Natural killer cell (primary cell): ENCODE measurements around the gene SLC22A17. TPM values are rescaled to one million over a fixed set of nuclear protein-coding genes. Genes with fewer than 3 reads are reported as not detected.

Experiments used
- ATAC-seq, 3 donors: fragments of 150-1000 bp in 2 of 3; fragments of 200-7000 bp in 1 of 3; cut with Tn5 transposase; 1 replicate in 1 of 3; 2 replicates in 2 of 3; pipeline ENCODE4 v1.10.0; 2021; ENCODE audit warnings: mild to moderate bottlenecking in 2 of 3, moderate library complexity in 2 of 3
- DNase-seq, 2 donors: peaks; one replicate each; pipeline versions ENCODE4 v3.0.0 to v3.0.0-alpha.2; 2013 to 2021; ENCODE audit warnings: mixed read lengths in 1 of 2
- H3K27ac ChIP-seq: one replicate; pipeline ENCODE4 v1.5.1; 2013; ENCODE audit warnings: mild to moderate bottlenecking, low read length
- H3K27me3 ChIP-seq: one replicate; pipeline ENCODE4 v1.6.1; 2013; ENCODE audit warnings: low read length; ENCODE audit not compliant: control insufficient read depth, insufficient read depth
- H3K36me3 ChIP-seq: one replicate; pipeline ENCODE4 v1.6.1; 2013; ENCODE audit warnings: low read length; ENCODE audit not compliant: control insufficient read depth, insufficient read depth
- H3K4me1 ChIP-seq: one replicate; pipeline ENCODE4 v1.6.1; 2013; ENCODE audit warnings: low read length; ENCODE audit not compliant: control insufficient read depth, insufficient read depth
- H3K4me3 ChIP-seq: one replicate; pipeline ENCODE4 v1.5.1; 2013; ENCODE audit warnings: low read length
- H3K9me3 ChIP-seq: one replicate; pipeline ENCODE4 v1.6.1; 2013; ENCODE audit warnings: low read length; ENCODE audit not compliant: control insufficient read depth, insufficient read depth
- H3K27ac Mint-ChIP-seq, 2 donors: one replicate each; pipeline ENCODE4 v1.8.0; 2022; ENCODE audit warnings: mild to moderate bottlenecking in 2 of 2, mixed read lengths in 2 of 2, moderate library complexity in 1 of 2
- H3K27me3 Mint-ChIP-seq, 2 donors: one replicate each; pipeline ENCODE4 v1.8.0; 2022; ENCODE audit warnings: low read depth in 2 of 2, mixed read lengths in 2 of 2
- H3K36me3 Mint-ChIP-seq: one replicate; pipeline ENCODE4 v1.8.0; 2022; ENCODE audit warnings: mixed read lengths
- H3K4me1 Mint-ChIP-seq, 2 donors: one replicate each; pipeline ENCODE4 v1.8.0; 2022; ENCODE audit warnings: mixed read lengths in 2 of 2
- H3K4me3 Mint-ChIP-seq: one replicate; pipeline ENCODE4 v1.8.0; 2022; ENCODE audit warnings: mild to moderate bottlenecking, moderate library complexity, mixed read lengths
- H3K9me3 Mint-ChIP-seq, 2 donors: one replicate each; pipeline ENCODE4 v1.8.0; 2022; ENCODE audit warnings: mixed read lengths in 2 of 2
- CTCF ChIP-seq: fragments of 200-600 bp; IDR thresholded peaks from one replicate; pipeline ENCODE4 v1.8.0; 2022; ENCODE audit warnings: antibody characterized with exemption
- WGBS: methylation state at CpG from one replicate; pipeline ENCODE4 v1.1.7; 2013; ENCODE audit warnings: missing lambda C conversion rate; ENCODE audit not compliant: insufficient coverage; 5-methylcytosine and 5-hydroxymethylcytosine counted together
- intact Hi-C: fragments of 100-400 bp; cut with micrococcal nuclease; formaldehyde crosslinking; loops from one replicate; pipeline ENCODE4 v1.14.2; 2022
- total RNA-seq, 4 donors: library from RNA; stranded (reverse); fragments of 120-200 nt in 1 of 4; gene quantifications; one replicate each; pipeline versions ENCODE4 v1.2.3 to v1.2.4, GENCODE V29; 2013 to 2022

SLC22A17 gene
- total RNA-seq, 3 donors from 2014 or later (not counting 1 experiment from before 2014, with no cell fraction given): 0.28 to 1.00 TPM; not detected in 1

GRCh38 chr14:23351681-23352505 is 794 bp downstream of the SLC22A17 start:
- Mint-ChIP-seq H3K27ac (no peak overlapping the region), H3K27me3 (peaks cover 47 to 57% of the 10 kb centered on the region in 2 donors)

DNA sequence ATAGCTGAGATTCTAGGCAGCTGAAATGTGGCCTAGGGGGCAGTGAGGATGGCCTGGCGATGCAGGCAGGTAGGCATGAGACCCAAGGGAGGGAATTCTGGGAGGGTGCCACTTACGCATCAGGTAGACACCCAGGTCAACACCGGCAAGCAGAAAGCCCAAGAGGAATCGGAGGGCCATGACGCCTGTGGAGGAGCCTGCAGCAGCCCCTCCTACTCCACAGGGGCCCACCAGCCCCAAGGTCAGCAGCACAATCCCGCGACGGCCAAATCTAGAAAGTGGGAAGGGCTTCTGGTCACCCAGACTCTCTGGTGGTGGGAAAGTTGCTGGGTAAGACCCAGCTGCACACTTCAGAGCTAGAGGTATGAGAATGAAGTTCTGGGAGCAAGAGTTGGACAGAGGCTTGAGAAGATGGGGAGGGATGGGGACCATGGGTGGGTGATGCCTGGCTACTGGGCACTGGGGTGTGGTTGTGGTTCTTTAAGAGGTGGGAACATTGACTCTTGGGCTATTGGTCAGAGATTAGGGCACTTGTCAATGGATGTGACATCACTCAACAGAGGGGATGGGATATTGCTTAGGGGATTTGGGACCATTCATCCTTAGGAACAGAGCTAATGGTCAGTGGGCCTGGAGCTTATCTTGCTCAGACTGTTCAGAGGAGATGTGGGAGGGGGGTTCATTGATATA is 3.4 kb downstream of the SLC22A17 start:
- H3K27ac Mint-ChIP-seq: no peak overlapping the region
- H3K9me3 ChIP-seq: no peaks in the 10 kb centered on the region
- H3K4me3 ChIP-seq: no peak overlapping the region
- ATAC-seq (no peak), DNase-seq (no peak)
- H3K36me3 ChIP-seq: no peaks in the 10 kb centered on the region
- H3K4me3 Mint-ChIP-seq: no peak overlapping the region
- peaks cover 12% of the 10 kb centered on the region for H3K4me1 ChIP-seq
- 94% methylated on average over 8 of the region's 8 CpGs for WGBS
- TF ChIP-seq CTCF: no peak
- H3K36me3 Mint-ChIP-seq: no peaks in the 10 kb centered on the region
- peaks cover 42 to 44% of the 10 kb centered on the region in 2 donors for H3K27me3 Mint-ChIP-seq
- peaks cover 20% of the 10 kb centered on the region for H3K27me3 ChIP-seq
- intact Hi-C loops: no loop called here
- no peak overlapping the region for H3K27ac ChIP-seq
- peaks cover 7 to 14% of the 10 kb centered on the region in 2 donors for H3K4me1 Mint-ChIP-seq
- no peaks in the 10 kb centered on the region for H3K9me3 Mint-ChIP-seq

More at GRCh38 chr14:23351681-23352505, 794 bp downstream of the SLC22A17 start:
- peak in 1 of 2 donors; percentile 15 for DNase-seq
- H3K9me3 Mint-ChIP-seq: no peaks in the 10 kb centered on the region
- Histone ChIP-seq H3K9me3 (no peaks in the 10 kb centered on the region), H3K4me3 (no peak overlapping the region), H3K27ac (no peak overlapping the region), H3K4me1 (peaks cover 12% of the 10 kb centered on the region), H3K27me3 (peaks cover 22% of the 10 kb centered on the region), H3K36me3 (no peaks in the 10 kb centered on the region)
- ATAC-seq: peak in 1 of 3 donors; percentile 28
- H3K4me3 Mint-ChIP-seq: peak overlapping the region; percentile 56
- no peak for TF ChIP-seq CTCF
- peaks cover 7 to 14% of the 10 kb centered on the region in 2 donors for H3K4me1 Mint-ChIP-seq
- 17% methylated on average over 61 of the region's 61 CpGs for WGBS
- H3K36me3 Mint-ChIP-seq: no peaks in the 10 kb centered on the region
- intact Hi-C loops: no loop called here

DNA sequence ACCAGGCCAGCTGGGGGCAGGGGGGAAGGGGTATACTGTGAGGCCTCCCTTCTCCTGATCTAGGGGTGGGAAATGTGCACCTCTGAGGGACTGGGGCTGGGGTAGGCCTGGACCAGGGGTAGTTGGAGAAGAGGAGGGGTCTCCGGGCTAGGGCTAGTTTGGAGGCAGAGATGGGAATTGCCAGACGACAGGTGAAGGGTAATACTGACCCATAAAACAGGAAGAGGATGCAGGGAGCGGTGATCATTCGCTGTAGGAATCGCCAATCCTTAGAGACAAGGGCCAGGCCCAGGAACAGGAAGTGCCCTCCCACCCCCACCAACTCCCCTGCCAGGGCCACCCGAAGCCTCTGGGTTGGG is 4.4 kb downstream of the SLC22A17 start:
- no peak for TF ChIP-seq CTCF
- Histone ChIP-seq H3K27me3 (peaks cover 16% of the 10 kb centered on the region), H3K4me3 (no peak overlapping the region), H3K36me3 (no peaks in the 10 kb centered on the region), H3K4me1 (peaks cover 12% of the 10 kb centered on the region), H3K9me3 (no peaks in the 10 kb centered on the region), H3K27ac (no peak overlapping the region)
- H3K9me3 Mint-ChIP-seq: no peaks in the 10 kb centered on the region
- H3K4me3 Mint-ChIP-seq: no peak overlapping the region
- H3K27ac Mint-ChIP-seq: no peak overlapping the region
- peaks cover 6 to 12% of the 10 kb centered on the region in 2 donors for H3K4me1 Mint-ChIP-seq
- no peak for DNase-seq
- H3K27me3 Mint-ChIP-seq: peaks cover 33 to 34% of the 10 kb centered on the region in 2 donors
- ATAC-seq: no peak
- 97% methylated on average over 6 of the region's 6 CpGs for WGBS
- no peaks in the 10 kb centered on the region for H3K36me3 Mint-ChIP-seq
- intact Hi-C loops: no loop called here
